Hepatocyte (in vitro differentiated cells): Measurements from ENCODE around the gene PGAP3.

ENCODE experiments used
- EZH2phosphoT487 ChIP-seq: fragments of 200-600 bp; sonication (generic); IDR thresholded peaks from one replicate; pipeline ENCODE4 v1.6.1; 2018; ENCODE audit warnings: antibody characterized with exemption, mild to moderate bottlenecking, low read depth, moderate library complexity; ENCODE audit not compliant: unreplicated experiment, severe bottlenecking
- TF ChIP-seq, protein P1 (sequence below): fragments of 200-600 bp; sonication (generic); IDR thresholded peaks from 2 replicates; pipeline ENCODE4 v1.5.1; 2016; ENCODE audit warnings: antibody characterized with exemption, mild to moderate bottlenecking; ENCODE audit not compliant: poor library complexity

- TF ChIP-seq, protein P1, sequence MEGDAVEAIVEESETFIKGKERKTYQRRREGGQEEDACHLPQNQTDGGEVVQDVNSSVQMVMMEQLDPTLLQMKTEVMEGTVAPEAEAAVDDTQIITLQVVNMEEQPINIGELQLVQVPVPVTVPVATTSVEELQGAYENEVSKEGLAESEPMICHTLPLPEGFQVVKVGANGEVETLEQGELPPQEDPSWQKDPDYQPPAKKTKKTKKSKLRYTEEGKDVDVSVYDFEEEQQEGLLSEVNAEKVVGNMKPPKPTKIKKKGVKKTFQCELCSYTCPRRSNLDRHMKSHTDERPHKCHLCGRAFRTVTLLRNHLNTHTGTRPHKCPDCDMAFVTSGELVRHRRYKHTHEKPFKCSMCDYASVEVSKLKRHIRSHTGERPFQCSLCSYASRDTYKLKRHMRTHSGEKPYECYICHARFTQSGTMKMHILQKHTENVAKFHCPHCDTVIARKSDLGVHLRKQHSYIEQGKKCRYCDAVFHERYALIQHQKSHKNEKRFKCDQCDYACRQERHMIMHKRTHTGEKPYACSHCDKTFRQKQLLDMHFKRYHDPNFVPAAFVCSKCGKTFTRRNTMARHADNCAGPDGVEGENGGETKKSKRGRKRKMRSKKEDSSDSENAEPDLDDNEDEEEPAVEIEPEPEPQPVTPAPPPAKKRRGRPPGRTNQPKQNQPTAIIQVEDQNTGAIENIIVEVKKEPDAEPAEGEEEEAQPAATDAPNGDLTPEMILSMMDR = no peak
- no peak for TF ChIP-seq EZH2phosphoT487
Observed at GRCh38 chr17:39716879-39717536, 29.2 kb upstream of the PGAP3 start.
